H1 (cell line): ENCODE measurements around the gene SBNO1. TPM values are rescaled to one million over a fixed set of nuclear protein-coding genes. Genes with fewer than 3 reads are reported as not detected.

Experiments used
- CTCF ChIA-PET: fragments of 300-600 bp; sonication (Branson Sonifier 250); formaldehyde crosslinking; loops from one replicate; lab custom pipeline; 2021; ENCODE audit not compliant: partially characterized antibody; lab: Charles Lee
- POLR2A ChIA-PET: fragments of 300-600 bp; sonication (Branson Sonifier 250); formaldehyde crosslinking; loops from one replicate; lab custom pipeline; 2021; ENCODE audit warnings: inconsistent platforms; ENCODE audit not compliant: partially characterized antibody; lab: Charles Lee
- DNase-seq, 2 experiments: peaks; one replicate each; pipeline versions ENCODE4 v3.0.0 to v3.0.0-alpha.2; 2010 to 2022; ENCODE audit warnings: low spot score in 2 of 2, low read depth in 1 of 2, mixed read lengths in 1 of 2
- FAIRE-seq: peaks from 2 replicates; lab custom pipeline; 2011; peaks lifted over from hg19 to GRCh38; lab: Jason Lieb, UNC
- H2AFZ ChIP-seq: 2 replicates; pipeline ENCODE4 v1.8.1; 2012; ENCODE audit warnings: low read length, inconsistent platforms
- H2AK5ac ChIP-seq: 2 replicates; pipeline ENCODE4 v1.6.1; 2013; ENCODE audit warnings: low read depth, low read length
- H2BK120ac ChIP-seq: replicated peaks from 2 replicates; pipeline ENCODE3; 2013; ENCODE audit warnings: low read depth, low read length, inconsistent platforms
- H2BK12ac ChIP-seq: 2 replicates; pipeline ENCODE4 v1.6.1; 2013; ENCODE audit warnings: low read depth, low read length
- H2BK15ac ChIP-seq: 2 replicates; pipeline ENCODE4 v1.6.1; 2013; ENCODE audit warnings: low read length
- H2BK20ac ChIP-seq: 2 replicates; pipeline ENCODE4 v1.6.1; 2013; ENCODE audit warnings: low read length
- H2BK5ac ChIP-seq: 2 replicates; pipeline ENCODE4 v1.6.1; 2013; ENCODE audit warnings: low read depth, low read length
- H3K14ac ChIP-seq: 2 replicates; pipeline ENCODE4 v1.6.1; 2013; ENCODE audit warnings: inconsistent platforms; ENCODE audit not compliant: insufficient read length
- H3K18ac ChIP-seq: 2 replicates; pipeline ENCODE4 v1.6.1; 2013; ENCODE audit warnings: low read length; ENCODE audit errors: extremely low read depth
- H3K23ac ChIP-seq: 2 replicates; pipeline ENCODE4 v1.6.1; 2013; ENCODE audit warnings: inconsistent platforms; ENCODE audit not compliant: insufficient read length
- H3K23me2 ChIP-seq: 2 replicates; pipeline ENCODE4 v1.6.1; 2013; ENCODE audit warnings: low read depth, low read length
- H3K27ac ChIP-seq: 2 replicates; pipeline ENCODE4 v1.6.1; 2011; ENCODE audit warnings: low read depth, low read length, inconsistent platforms
- H3K27me3 ChIP-seq, 4 experiments: replicated peaks in 1 of 4; 1 replicate in 1 of 4; 2 replicates in 3 of 4; pipeline versions ENCODE4 v1.6.1 to v1.8.1; 2011 to 2013; ENCODE audit warnings: low read length in 3 of 4, mild to moderate bottlenecking in 3 of 4, inconsistent platforms in 2 of 4, mixed read lengths in 2 of 4, moderate library complexity in 1 of 4; ENCODE audit not compliant: control insufficient read depth in 3 of 4, insufficient read depth in 3 of 4; ENCODE audit errors: extremely low read depth in 1 of 4
- H3K36me3 ChIP-seq, 4 experiments: 2 replicates each; pipeline versions ENCODE4 v1.6.1 to v1.8.1; 2011 to 2013; ENCODE audit warnings: mild to moderate bottlenecking in 4 of 4, low read length in 3 of 4, moderate library complexity in 2 of 4, control low read depth in 1 of 4, inconsistent platforms in 1 of 4; ENCODE audit not compliant: insufficient read depth in 4 of 4, control insufficient read depth in 2 of 4
- H3K4ac ChIP-seq: replicated peaks from 2 replicates; pipeline ENCODE3; 2013; ENCODE audit warnings: low read length, low read depth, mixed read lengths, inconsistent platforms; ENCODE audit not compliant: insufficient read length
- H3K4me1 ChIP-seq, 4 experiments: replicated peaks in 1 of 4; 1 replicate in 1 of 4; 2 replicates in 3 of 4; pipeline versions ENCODE4 v1.6.1 to v1.8.1; 2011 to 2013; ENCODE audit warnings: low read length in 3 of 4, inconsistent platforms in 2 of 4, mixed read lengths in 1 of 4; ENCODE audit not compliant: insufficient read depth in 4 of 4, control insufficient read depth in 3 of 4
- H3K4me2 ChIP-seq, 2 experiments: 2 replicates each; pipeline versions ENCODE4 v1.6.1 to v1.8.1; 2011 to 2013; ENCODE audit warnings: low read depth in 2 of 2, low read length in 2 of 2, control low read depth in 1 of 2, inconsistent platforms in 1 of 2, mild to moderate bottlenecking in 1 of 2; ENCODE audit not compliant: insufficient read depth in 1 of 2
- H3K4me3 ChIP-seq, 4 experiments: fragments of 200-600, 300-600 bp in 1 of 4; sonication (generic), shearing (Covaris generic), sonication (Bioruptor Twin) in 1 of 4; 2 replicates each; pipeline versions ENCODE4 v1.5.1 to v1.8.1; 2011 to 2016; ENCODE audit warnings: low read length in 4 of 4, low read depth in 3 of 4, control low read depth in 2 of 4, inconsistent platforms in 2 of 4, mild to moderate bottlenecking in 2 of 4, mixed read lengths in 1 of 4, moderate library complexity in 1 of 4; ENCODE audit not compliant: insufficient read depth in 2 of 4; ENCODE audit errors: extremely low read depth in 1 of 4
- H3K56ac ChIP-seq: replicated peaks from 2 replicates; pipeline ENCODE3; 2013; ENCODE audit warnings: low read depth, mild to moderate bottlenecking, mixed read lengths, low read length, inconsistent platforms; ENCODE audit not compliant: insufficient read length
- H3K79me1 ChIP-seq: 2 replicates; pipeline ENCODE4 v1.6.1; 2013; ENCODE audit warnings: low read depth, low read length, control low read depth
- H3K79me2 ChIP-seq, 2 experiments: 2 replicates each; pipeline versions ENCODE4 v1.6.1 to v1.8.1; 2012 to 2013; ENCODE audit warnings: low read length in 2 of 2, mild to moderate bottlenecking in 2 of 2, inconsistent platforms in 1 of 2; ENCODE audit not compliant: insufficient read depth in 2 of 2, control insufficient read depth in 1 of 2
- H3K9ac ChIP-seq, 4 experiments: replicated peaks in 1 of 4; 1 replicate in 1 of 4; 2 replicates in 3 of 4; pipeline versions ENCODE4 v1.6.1 to v1.8.1; 2011 to 2013; ENCODE audit warnings: low read depth in 3 of 4, low read length in 3 of 4, control low read depth in 2 of 4, mild to moderate bottlenecking in 2 of 4, moderate library complexity in 2 of 4, inconsistent platforms in 1 of 4; ENCODE audit errors: extremely low read depth in 1 of 4
- H3K9me3 ChIP-seq, 2 experiments: 2 replicates each; pipeline versions ENCODE4 v1.6.1 to v1.8.1; 2012 to 2013; ENCODE audit warnings: mild to moderate bottlenecking in 2 of 2, moderate library complexity in 2 of 2, control low read depth in 1 of 2, inconsistent platforms in 1 of 2, low read depth in 1 of 2, low read length in 1 of 2, mixed read lengths in 1 of 2; ENCODE audit not compliant: insufficient read depth in 2 of 2
- H4K20me1 ChIP-seq, 2 experiments: replicated peaks in 1 of 2; 2 replicates each; pipeline versions ENCODE3 to v1.8.1; 2011 to 2013; ENCODE audit warnings: inconsistent platforms in 2 of 2, low read length in 2 of 2, mild to moderate bottlenecking in 1 of 2; ENCODE audit not compliant: insufficient read depth in 2 of 2, control insufficient read depth in 1 of 2
- H4K5ac ChIP-seq: 2 replicates; pipeline ENCODE4 v1.6.1; 2013; ENCODE audit warnings: low read length, low read depth, mixed read lengths, inconsistent platforms; ENCODE audit not compliant: insufficient read length
- H4K8ac ChIP-seq: 2 replicates; pipeline ENCODE4 v1.8.0; 2013; ENCODE audit warnings: mild to moderate bottlenecking, moderate library complexity, low read length, inconsistent platforms; ENCODE audit not compliant: insufficient read depth; ENCODE audit errors: extremely low read depth
- H4K91ac ChIP-seq: replicated peaks from 2 replicates; pipeline ENCODE3; 2013; ENCODE audit warnings: low read length, mixed read lengths, inconsistent platforms; ENCODE audit not compliant: insufficient read length
- BACH1 ChIP-seq: IDR thresholded peaks from 2 replicates; pipeline ENCODE4 v1.6.1; 2012; ENCODE audit warnings: low read length, improper control_type of control experiment
- CBX5 ChIP-seq: fragments of 300-800, 300-1000 bp; sonication (generic); IDR thresholded peaks from 2 replicates; pipeline ENCODE4 v1.7.1; 2016; ENCODE audit warnings: antibody characterized with exemption, low read length, low read depth
- CEBPB ChIP-seq: IDR thresholded peaks from 2 replicates; pipeline ENCODE4 v1.6.1; 2012; ENCODE audit warnings: low read depth, low read length
- CHD2 ChIP-seq: IDR thresholded peaks from 2 replicates; pipeline ENCODE4 v1.6.1; 2012; ENCODE audit warnings: low read length, improper control_type of control experiment
- GTF2F1 ChIP-seq: IDR thresholded peaks from 2 replicates; pipeline ENCODE4 v1.6.1; 2012; ENCODE audit warnings: low read depth, low read length, improper control_type of control experiment, borderline replicate concordance
- NANOG ChIP-seq: IDR thresholded peaks from 2 replicates; pipeline ENCODE4 v1.6.1; 2011; ENCODE audit warnings: low read length, low read depth, mild to moderate bottlenecking, inconsistent platforms; ENCODE audit not compliant: insufficient read depth, poor library complexity, severe bottlenecking
- POLR2A ChIP-seq, 2 experiments: IDR thresholded peaks; 1 replicate in 1 of 2; 2 replicates in 1 of 2; pipeline ENCODE4 v1.6.1; 2011; ENCODE audit warnings: low read depth in 2 of 2, low read length in 2 of 2, mild to moderate bottlenecking in 2 of 2; ENCODE audit errors: control extremely low read depth in 1 of 2
- POLR2AphosphoS5 ChIP-seq: IDR thresholded peaks from 2 replicates; pipeline ENCODE4 v1.6.1; 2011; ENCODE audit warnings: low read depth, low read length
- SUZ12 ChIP-seq: fragments of 200-600 bp; sonication (generic); IDR thresholded peaks from 2 replicates; pipeline ENCODE4 v1.6.1; 2012; ENCODE audit warnings: mild to moderate bottlenecking, inconsistent platforms, low read length, moderate library complexity, mixed read lengths
- WGBS, 2 experiments: shearing (Covaris generic) in 1 of 2; methylation state at CpG; one replicate each; pipeline versions ENCODE4 v1.1.6 to v1.1.7; 2013 to 2015; ENCODE audit warnings: low lambda C conversion rate in 2 of 2, mixed read lengths in 2 of 2, inconsistent platforms in 1 of 2, low coverage in 1 of 2, missing lambda C conversion rate in 1 of 2; ENCODE audit not compliant: insufficient replicate concordance in 2 of 2, insufficient coverage in 1 of 2, insufficient read length in 1 of 2; ENCODE audit errors: extremely low coverage in 1 of 2, missing lambda C conversion rate in 1 of 2; 5-methylcytosine and 5-hydroxymethylcytosine counted together
- polyA plus RNA-seq, 7 experiments: library from polyadenylated mRNA; depleted of rRNA in 3 of 7; stranded (reverse) in 5 of 7; unstranded in 2 of 7; fragments of >200 nt in 5 of 7; fragments of 200-250 nt in 2 of 7; gene quantifications; 1 replicate in 5 of 7; 2 replicates in 1 of 7; 4 replicates in 1 of 7; pipeline versions ENCODE4 v1.2.1 to v1.2.3, GENCODE V29; 2011 to 2013; ENCODE audit warnings: missing spikeins in 2 of 7, mixed read lengths in 2 of 7
- total RNA-seq: library from RNA; stranded (reverse); fragmentation: NEBNext Ultra II Directional; extraction: Animal tissue kit (Norgen Biotek cat#: 25700); gene quantifications from 2 replicates; pipeline ENCODE4 v1.2.1, GENCODE V29; 2021
- TF ChIP-seq, protein P1 (sequence below): IDR thresholded peaks from 2 replicates; pipeline ENCODE4 v1.6.1; 2012; ENCODE audit warnings: inconsistent platforms

The SBNO1 gene
- total and polyA plus RNA-seq, 2 of the 8 experiments (the other 6 are each of a cell fraction or from before 2014, with no cell fraction given), result 6.7 to 57.7 TPM

DNA sequence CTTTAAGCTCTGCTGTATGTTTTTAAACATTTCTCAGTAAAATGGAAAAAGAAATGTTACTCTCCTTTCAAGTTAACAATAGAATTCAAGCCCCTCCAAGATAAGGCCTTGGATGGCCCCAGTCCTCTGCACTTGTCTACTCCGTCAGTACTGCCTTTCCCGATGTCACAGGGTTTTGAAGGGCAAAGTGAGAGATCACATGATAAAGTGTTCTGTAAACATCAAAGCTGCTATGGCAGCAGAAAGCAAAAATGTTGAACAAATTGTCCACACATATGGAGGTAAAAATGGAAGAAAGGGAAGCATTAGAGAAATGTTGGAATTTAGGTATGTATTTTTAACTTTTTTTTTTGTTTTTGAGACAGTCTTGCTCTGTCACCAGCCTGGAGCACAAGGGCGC lies 59.5 kb downstream of the SBNO1 start:
- Histone ChIP-seq H3K18ac (no peak overlapping the region), H3K79me2 (no peaks in the 10 kb centered on the region), H3K36me3 (peaks cover 22 to 80% (median 64%) of the 10 kb centered on the region in 4 experiments), H3K4me1 (no peaks in the 10 kb centered on the region), H3K23ac (no peak overlapping the region), H3K14ac (no peak overlapping the region), H2BK120ac (no peak overlapping the region), H3K56ac (no peak overlapping the region), H3K9ac (no peak overlapping the region), H2BK12ac (no peak overlapping the region), H3K9me3 (no peaks in the 10 kb centered on the region), H4K8ac (no peak overlapping the region), H4K91ac (no peak overlapping the region), H4K5ac (no peak overlapping the region), H3K27me3 (no peaks in the 10 kb centered on the region), H2AK5ac (no peak overlapping the region), H2BK5ac (no peak overlapping the region), H3K4me2 (no peak overlapping the region), H3K23me2 (no peaks in the 10 kb centered on the region), H3K79me1 (no peaks in the 10 kb centered on the region; the same call in 1 of the 2 replicates), H3K4ac (no peak overlapping the region), H4K20me1 (peaks cover 0 to 3% of the 10 kb centered on the region in 2 experiments), H2BK20ac (no peak overlapping the region), H3K4me3 (no peak overlapping the region), H2AFZ (no peak overlapping the region), H2BK15ac (no peak overlapping the region), H3K27ac (no peak overlapping the region)
- POLR2A ChIA-PET, result no interaction called here
- DNase-seq (no peak), FAIRE-seq (no peak)
- CTCF ChIA-PET, result interaction anchor here (0.7 to 1.0 kb wide), 2 partner anchors 18 to 510 kb away, joined by 3 read pairs; no protein-coding TSS in a partner anchor
- WGBS, 2 experiments, result 100% methylated on average over 3 of the region's 3 CpGs; no CpG with 5 or more reads in 1 of the 2 experiments
- TF ChIP-seq NANOG (no peak), BACH1 (no peak), CHD2 (no peak), CEBPB (no peak), POLR2A (IDR thresholded peaks at IDR 0.05; ENCODE audit: control extremely low read depth in 1 of 2, low read depth in 2 of 2, low read length in 2 of 2) (no peak), POLR2AphosphoS5 (no peak), GTF2F1 (no peak), CBX5 (no peak), SUZ12 (no peak)
- TF ChIP-seq, protein P1, sequence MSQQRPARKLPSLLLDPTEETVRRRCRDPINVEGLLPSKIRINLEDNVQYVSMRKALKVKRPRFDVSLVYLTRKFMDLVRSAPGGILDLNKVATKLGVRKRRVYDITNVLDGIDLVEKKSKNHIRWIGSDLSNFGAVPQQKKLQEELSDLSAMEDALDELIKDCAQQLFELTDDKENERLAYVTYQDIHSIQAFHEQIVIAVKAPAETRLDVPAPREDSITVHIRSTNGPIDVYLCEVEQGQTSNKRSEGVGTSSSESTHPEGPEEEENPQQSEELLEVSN, result no peak
